HG03095 (cell line): ENCODE results near the gene COL20A1.

ENCODE experiments used
- ATAC-seq: cut with Tn5 transposase; IDR thresholded peaks from one replicate; pipeline ENCODE4 v1.9.1; 2021; ENCODE audit warnings: moderate library complexity; ENCODE audit not compliant: unreplicated experiment

Gene COL20A1

DNA sequence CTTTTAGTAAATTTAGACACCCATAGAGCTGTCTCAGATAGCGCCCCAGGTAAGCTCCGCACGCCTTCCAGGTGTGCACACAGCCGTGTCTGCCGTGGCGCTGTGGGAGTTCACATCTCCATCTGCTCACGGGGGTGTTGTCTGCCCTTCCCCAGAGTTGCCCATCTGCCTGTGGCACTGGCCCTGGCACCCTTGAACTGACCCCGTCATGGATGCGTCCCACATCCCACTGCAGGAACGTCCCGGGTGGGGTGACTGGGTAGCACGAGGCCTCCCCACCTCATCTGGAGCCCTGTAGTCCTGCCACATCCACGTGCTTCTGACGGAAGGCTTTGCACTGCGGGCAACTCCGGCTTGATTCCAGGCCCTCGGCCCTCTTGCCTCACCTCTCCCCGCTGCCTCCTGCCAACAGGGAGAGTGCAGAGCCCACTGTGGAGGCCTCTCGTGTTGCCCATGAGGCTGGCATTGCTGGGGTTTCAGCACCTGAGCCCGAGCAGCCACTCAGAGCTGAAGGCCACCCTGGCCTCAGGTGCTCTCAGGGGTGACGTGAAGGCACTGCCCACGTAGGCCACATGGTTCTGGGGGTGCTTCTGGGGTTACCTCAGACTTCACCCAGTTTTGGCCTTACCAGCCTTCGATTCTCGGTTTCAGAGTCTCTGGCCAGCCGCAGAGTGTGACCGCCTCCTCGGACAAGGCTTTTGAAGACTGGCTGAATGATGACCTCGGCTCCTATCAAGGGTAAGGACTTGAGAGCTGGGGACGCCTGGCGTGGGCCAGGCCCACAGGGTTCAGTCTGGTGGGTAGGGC, 15.3 kb upstream of the COL20A1 start:
- no peak for ATAC-seq

GRCh38 chr20:63278661-63279060, 14.3 kb upstream of the COL20A1 start:
- no peak for ATAC-seq

GRCh38 chr20:63279931-63280330, 13.1 kb upstream of the COL20A1 start:
- no peak for ATAC-seq

GRCh38 chr20:63280371-63280770, 12.6 kb upstream of the COL20A1 start:
- ATAC-seq = no peak

DNA sequence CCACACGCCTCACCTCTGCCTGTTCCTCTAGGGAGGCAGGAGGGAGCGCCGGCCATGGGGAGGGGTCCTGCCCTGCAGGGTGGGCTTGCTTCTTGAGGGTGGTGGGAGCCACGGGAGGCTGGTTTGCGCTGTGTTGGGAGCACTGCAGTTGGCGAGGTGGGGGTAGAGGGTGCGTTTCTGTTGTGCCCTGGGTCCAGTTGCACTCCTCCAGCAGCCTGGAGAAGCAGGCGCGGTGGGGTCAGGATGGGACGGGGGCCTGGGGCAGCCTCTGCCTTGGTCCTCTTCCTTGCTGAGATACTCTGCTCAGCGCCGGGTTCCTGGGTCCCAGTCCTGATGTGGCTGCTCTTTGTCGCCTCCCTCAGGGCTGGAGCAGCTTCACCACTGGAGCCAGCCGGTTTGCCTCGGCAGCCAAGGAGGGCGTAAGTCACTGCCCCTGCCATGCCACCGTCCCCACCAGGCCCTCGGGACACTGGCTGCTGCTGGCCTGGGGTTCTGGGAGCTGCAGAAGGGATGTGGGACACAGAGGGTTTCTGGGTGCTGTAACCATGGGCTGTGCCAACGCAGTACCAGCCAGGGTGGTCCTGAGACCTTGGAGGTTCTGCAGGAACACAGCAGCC, 11.9 kb upstream of the COL20A1 start:
- ATAC-seq = no peak

DNA sequence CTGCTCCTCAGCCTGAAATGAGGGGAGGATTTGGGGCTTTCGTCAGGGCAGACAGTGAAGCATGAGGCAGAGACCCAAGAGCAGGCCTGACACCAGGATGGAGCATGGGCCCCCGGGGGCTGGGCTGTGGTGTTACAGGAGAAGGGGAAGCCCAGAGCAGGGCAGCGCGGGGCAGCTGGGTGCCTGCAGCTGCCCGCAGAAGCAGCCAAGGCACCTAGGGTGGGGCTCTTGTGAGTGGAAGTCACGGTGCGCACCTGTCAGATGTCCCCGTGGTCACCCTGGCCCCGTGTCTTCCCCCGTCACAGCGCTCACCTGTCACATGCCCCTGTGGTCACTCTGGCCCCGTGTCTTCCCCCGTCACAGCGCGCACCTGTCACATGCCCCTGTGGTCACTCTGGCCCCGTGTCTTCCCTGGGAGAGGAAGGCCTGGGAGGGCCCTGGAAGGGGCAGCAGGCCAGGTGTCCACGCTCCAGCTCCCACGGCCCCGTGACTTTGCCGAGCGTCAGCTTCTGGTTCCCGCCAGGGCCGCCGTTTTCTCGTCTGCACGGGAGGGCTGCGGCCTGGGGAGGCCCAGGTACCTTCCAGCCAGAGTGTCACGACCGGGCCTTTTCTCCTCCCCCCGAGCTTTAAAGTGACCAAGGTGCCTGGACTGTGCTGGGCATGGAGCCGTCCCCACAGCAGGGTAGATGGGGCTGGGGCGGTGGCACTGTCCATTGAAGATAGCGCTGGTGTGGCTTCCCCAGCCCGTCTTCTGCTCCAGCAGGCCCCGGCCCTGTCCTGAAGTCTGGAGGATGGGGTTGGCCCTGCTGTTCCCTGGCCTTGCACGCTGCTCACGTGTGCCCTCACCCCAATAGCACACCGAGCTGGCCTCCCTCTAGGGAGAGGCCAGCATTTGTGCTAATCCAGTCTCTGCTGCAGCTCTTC, 11.0 kb upstream of the COL20A1 start:
- ATAC-seq = no peak

DNA sequence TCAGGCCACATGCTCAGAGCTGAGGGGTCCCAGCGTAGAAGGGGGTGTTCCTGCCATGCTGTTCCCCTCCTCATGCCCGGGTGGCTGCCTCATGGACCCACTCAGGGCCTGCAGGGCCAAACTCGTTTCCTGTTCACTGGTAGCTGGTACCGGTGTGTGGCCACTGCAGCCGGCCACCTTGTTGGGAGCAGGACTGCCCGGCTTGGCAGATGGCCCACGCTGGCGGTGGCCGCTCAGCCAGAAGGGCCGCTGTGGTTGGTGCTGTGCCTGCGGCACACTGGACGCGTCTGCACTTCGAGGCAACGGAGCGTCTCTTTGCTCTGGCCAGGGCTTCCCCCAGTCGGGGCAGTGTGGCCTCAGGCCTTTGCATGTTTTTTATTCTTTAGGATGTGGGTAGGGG, 10.0 kb upstream of the COL20A1 start:
- ATAC-seq = no peak

- no peak for ATAC-seq
Measured at GRCh38 chr20:63283397-63284082, 9.4 kb upstream of the COL20A1 start.

- ATAC-seq = no peak
Measured at GRCh38 chr20:63284083-63284440, 8.9 kb upstream of the COL20A1 start.

DNA sequence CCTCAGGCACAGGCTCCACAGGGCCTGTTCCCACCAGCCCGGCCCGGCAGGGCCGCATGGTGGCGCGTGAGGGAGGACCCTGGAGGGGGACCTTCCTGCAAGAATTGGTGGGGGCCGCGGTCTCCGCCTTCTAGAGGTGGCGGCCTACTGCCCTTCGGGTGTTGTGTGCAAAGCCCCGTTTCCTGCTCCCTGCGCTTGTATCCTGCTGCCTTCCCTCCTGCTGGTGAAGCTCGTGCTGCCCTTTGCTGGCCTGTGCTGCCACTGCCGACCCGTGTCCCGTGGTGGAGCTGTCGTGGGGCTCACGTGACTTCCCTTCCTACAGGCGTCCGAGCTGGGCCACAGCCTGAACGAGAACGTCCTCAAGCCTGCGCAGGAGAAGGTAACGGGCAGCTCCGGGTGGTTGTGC, 8.4 kb upstream of the COL20A1 start:
- ATAC-seq = no peak

GRCh38 chr20:63284981-63285524, 7.9 kb upstream of the COL20A1 start:
- ATAC-seq = no peak

DNA sequence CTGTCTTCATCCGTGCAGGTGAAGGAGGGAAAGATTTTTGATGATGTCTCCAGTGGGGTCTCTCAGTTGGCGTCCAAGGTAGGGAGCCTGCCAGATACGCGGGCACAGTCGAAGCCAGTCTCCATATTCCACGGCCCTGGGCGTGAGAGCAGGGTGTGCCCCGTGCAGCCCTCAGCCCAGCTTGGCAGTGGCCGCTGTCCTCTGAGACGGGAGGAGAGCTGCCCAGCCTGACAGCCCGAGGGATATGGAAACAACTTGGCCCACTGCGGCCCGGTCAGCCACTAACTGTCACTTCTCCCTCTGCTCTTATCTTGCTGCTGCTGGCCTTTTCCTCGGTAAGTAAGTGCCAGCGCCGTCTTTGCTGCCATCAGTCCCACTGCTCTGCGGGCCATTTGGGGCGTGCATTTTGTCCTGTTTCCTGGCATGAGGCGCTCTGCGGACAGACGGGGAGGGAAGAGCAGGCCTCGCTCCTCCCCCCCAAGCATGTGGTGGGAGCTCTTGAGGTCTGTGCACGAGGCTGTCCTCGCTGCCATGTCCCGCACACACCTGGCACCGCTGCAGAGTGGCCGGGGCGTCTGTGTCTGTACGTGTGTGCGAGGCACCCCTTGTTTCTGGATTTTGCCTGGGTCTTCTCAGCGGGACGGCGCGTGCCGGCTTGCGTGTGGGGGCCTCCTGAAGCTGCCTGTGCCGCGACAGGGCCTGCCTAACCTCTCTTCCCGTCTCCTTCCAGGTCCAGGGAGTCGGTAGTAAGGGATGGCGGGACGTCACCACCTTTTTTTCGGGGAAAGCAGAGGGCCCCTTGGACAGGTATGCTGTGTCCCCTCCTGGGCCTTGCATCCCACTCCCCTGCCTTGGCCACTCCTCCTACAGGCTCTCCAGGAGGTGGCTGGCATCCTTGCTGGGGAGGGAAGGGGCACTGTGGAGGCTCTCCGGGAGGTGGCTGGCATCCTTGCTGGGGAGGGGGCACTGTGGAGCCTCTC, 7.1 kb upstream of the COL20A1 start:
- ATAC-seq = no peak

DNA sequence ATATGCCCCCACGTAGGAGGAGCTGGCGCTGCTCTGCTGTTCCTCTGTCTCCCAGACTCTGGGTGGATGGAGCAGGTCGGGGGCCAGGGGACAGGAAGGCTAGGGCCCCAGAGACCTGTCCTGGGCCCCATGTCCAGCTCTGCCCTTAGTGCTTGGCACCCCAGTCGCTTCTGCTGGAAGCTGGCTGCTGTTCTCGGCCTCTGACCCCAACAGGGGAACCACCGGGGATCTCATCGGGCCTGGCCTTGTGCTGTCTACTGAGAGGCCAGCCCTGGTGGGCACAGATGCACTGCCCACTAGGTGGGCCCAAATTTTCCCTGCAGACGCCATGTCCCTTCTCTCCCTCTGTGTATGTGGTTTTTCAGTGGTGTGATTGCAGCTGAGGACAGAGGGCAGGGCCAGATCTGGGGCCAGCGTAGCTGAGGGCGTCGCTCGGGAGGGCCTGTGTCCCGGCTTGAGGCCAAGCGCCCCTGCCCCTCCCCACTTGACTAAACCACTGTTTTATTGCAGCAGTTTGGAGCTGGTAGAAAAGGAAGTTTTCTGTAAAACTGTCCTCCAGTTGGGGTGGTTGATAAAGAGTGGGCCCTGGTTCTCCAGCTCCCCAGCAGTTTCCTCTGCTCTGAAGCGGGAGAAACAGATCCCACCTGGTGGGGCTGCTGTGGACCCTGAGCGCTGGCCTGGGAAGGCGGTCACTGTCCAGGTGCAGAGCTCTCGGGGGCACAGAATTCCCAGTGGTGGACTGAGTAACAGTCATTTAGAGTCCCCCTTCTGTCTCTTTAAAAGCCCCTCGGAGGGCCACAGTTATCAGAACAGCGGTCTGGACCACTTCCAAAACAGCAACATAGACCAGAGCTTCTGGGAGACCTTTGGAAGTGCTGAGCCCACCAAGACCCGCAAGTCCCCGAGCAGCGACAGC, 5.9 kb upstream of the COL20A1 start:
- no peak for ATAC-seq

DNA sequence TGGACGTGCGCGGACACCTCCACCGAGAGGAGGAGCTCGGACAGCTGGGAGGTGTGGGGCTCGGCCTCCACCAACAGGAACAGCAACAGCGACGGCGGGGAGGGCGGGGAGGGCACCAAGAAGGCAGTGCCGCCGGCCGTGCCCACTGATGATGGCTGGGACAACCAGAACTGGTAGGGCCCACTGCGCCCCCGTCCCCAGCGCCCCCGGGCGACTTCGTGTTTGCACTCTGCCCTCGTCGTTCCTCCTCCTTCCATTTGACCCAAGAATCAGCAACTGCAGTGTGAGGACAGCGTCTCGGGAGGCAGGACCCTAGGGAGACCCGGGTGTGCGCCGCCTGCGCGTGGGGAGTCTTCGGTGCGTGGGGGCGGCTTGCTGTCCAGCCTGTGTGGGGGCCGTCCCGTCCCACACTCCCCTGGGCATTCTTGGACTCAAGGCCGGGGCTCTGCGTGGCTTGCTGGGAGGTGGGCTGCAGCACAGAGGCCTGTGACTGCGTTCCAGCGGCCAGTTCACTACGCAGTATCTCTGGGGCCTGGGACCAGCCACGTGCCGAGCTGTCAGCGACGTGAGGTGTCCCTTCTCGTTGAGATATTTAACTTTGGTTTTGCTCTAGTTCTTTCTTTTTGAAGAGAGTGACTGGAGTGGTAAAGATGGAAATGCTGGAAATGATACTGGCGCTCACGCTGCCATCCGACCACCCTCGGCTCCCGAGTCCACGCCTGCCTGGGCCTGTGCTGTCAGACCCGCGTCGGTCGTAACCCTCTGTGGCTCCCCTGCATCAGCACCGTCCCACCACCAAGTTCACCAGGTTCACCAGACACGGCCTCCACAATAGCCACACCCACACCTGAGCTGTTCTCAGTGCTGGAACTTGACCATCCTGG, 5.0 kb upstream of the COL20A1 start:
- ATAC-seq = no peak

- ATAC-seq = no peak
Measured at GRCh38 chr20:63288581-63289251, 4.3 kb upstream of the COL20A1 start.

- no peak for ATAC-seq
Measured at GRCh38 chr20:63289311-63290135, 3.5 kb upstream of the COL20A1 start.
